ENCODE results near the gene PGM1.
"Not testable (repeated sequence)": the region's sequence is repeated elsewhere in the genome, so short reads cannot be mapped to it uniquely, and the experiment has no call there.

PGM1 gene

GRCh38 chr1:63593303-63593885 is at the start of gene PGM1:
PGM1 (plus strand) TSS chr1:63593411; CDS start chr1:63593489, 78 bp downstream.
- no peak for DNase-seq

DNA sequence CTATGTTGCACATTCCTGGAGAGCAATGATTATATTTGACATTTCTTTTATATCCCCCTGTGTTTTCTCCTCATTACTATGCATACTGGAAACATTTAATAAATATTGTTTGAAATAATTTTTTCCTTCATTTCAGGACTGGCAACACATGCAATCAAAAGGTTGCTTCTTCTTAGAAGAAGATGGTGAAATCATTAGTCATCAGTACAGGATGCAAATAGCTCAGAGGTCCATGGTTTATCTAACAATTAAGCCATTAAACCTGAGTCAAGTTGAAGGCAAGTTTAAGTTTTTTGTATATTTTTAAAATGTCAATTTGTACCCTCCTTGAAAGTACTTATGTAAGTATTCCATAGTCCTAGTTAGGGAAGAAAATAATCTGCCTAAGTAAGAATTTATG is 47.4 kb upstream of the PGM1 start:
- no peak for DNase-seq

GRCh38 chr1:63547621-63548294 is 45.5 kb upstream of the PGM1 start:
- DNase-seq = no peak

- no peak for DNase-seq
Observed at GRCh38 chr1:63548303-63548702, 44.9 kb upstream of the PGM1 start.

GRCh38 chr1:63548877-63549276 is 44.3 kb upstream of the PGM1 start:
- DNase-seq = no peak

DNA sequence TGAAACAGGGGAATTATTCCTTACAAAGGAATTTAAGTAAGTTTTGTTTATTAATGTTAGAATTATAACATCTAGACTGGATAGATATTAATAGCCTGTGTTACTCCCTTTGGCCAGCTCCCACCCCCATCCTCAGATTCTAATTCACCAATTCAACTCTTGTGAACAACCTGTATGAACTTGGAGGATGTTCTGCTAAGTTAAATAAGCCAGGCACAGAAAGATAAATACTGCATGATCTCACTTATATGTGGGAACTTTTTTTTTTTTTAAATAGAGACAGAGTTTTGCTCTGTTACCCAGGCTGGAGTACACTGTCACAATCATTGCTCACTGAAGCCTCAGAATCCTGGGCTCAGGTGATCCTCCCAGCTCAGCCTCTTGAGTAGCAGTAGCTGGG is 37.7 kb upstream of the PGM1 start:
- no peak for DNase-seq

DNA sequence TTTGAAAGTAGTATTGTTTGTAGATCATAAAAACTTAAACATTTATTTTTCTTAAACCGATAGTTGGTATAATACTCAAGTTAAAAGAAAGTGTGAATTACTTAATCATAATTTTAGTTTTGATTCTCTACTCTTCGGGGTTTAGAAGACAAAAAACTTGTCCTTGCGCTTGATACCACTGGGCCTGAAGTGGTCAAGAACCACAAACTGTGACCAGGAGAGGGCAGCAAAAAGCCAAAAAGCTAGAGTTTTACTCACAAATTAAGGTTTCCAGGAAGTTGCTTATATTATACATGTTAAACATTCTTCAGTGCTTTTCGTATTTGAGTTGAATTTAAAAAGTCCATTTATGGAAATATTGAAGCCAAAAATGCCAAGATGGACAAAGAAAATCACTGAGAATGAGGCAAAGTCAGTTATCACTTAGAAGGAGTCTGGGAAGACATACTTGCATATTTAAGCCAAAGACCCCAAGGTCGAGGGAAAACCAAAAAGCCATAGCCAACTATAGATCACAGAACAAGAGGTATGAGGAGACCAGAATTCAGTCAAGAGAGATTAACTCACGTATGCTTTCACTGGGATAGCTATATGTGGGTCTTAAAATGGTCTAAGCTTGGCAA is 35.7 kb upstream of the PGM1 start:
- no peak for DNase-seq

GRCh38 chr1:63559357-63559756 is 33.9 kb upstream of the PGM1 start:
- DNase-seq = no peak

DNA sequence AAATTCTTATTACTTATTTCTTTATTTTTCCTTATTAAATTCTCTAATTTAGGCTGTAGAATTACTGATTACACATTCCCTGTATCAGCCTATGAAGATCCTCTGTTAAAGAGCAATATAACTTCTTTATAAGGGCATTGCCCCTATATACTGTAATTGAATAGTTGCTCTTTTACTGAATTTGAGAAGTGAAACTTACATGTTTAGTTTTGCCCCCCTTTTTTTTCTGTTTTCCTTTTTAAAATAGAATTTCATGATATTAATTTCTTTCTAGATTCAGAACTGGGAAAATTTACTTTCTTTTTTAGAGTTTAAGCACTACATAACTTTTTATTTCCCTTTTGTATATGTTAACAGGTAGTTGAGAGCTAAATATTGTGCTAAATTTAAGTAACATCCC is 29.5 kb upstream of the PGM1 start:
- DNase-seq = no peak

- no peak for DNase-seq
Observed at GRCh38 chr1:63569068-63569467, 24.1 kb upstream of the PGM1 start.

DNA sequence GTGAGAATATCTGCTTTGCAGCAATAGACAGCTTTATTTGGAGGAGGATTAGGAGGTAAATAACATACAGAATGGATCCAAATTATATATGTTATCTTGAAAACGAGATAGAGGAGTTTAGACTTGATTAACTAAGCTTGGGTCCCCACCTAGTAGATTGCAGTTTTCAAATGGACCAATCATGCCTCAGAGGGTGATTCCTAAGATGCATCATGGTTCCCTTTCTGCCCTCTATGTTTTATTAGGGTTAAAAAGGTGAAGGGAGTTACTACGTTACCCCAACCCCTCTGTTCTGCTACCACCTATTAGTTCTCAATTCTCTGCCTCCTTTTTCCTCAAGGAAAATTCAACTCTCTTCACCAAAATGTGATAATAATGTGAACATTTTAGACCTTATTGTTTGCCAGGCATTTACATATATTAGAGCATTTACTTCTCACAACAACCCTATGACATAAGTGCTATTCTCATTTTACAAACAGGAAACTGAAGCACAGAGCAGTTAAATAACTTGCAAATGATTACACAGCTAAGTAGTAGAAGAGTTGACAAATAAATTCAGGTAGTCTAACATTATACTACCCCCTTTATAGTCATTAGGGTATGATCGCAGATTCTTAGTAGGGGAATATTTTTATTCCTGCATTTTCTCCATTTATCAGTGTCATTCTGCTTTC is 23.4 kb upstream of the PGM1 start:
- no peak for DNase-seq

DNA sequence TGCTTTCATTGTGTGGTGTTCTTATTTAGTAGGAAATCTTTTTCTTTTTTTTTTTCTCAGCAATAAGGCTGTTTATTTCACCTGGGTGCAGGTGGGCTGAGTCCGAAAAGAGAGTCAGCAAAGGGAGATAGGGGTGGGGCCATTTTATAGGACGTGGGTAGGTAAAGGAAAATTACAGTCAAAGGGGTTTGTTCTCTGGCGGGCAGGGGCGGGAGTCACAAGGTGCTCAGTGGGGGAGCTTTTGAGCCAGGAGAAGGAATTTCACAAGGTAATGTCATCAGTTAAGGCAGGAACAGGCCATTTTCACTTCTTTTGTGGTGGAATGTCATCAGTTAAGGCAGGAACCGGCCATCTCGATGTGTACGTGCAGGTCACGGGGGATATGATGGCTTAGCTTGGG is 20.5 kb upstream of the PGM1 start:
- not testable (repeated sequence) for DNase-seq

GRCh38 chr1:63574203-63574796 is 18.9 kb upstream of the PGM1 start:
- DNase-seq = not testable (repeated sequence)

GRCh38 chr1:63575340-63575826 is 17.8 kb upstream of the PGM1 start:
- DNase-seq = no peak

GRCh38 chr1:63586326-63586725 is 6.9 kb upstream of the PGM1 start:
- DNase-seq = not testable (repeated sequence)

GRCh38 chr1:63590166-63590560 is 3.0 kb upstream of the PGM1 start:
- no peak for DNase-seq

DNA sequence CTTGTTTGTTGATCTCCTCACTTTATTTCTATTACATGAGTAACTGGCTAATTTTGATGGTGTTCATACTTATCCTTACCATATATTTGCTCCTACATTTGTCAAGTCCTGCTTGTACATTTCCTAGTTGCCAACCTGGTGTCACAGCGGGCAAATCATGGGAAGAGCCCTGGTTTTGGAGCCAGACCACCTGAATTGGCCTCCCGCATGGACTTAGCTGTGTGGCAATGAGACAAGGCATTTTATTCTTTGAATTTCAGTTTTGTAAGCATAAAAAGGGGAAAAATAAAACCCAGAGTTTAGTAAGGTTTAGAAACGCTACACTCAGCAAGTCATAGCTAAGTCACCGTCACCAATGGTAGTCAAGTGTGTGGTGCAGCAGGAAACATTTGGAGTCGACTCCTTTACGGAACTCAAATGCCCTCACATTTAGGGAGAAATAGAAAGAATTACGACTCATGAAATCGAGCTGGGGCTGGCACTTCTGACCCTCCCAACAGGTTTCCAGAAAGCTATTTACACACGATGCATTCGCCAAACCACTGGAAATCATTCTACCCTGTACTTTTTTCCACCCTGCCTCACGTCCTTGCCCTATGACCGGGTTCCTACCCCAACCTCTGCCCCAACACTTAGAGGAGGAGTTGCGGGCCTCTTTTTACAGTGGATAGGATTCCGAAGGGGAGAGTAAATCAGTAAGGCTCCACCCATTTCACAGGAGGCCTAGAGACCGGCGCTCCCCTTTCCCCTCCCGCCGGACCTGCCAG is 492 bp upstream of the PGM1 start:
- DNase-seq = no peak

- no peak for DNase-seq
Observed at GRCh38 chr1:63593886-63594605, 835 bp downstream of the PGM1 start.

- no peak for DNase-seq
Observed at GRCh38 chr1:63595435-63595834, 2.2 kb downstream of the PGM1 start.

GRCh38 chr1:63599799-63600198 is 6.6 kb downstream of the PGM1 start:
- no peak for DNase-seq

DNA sequence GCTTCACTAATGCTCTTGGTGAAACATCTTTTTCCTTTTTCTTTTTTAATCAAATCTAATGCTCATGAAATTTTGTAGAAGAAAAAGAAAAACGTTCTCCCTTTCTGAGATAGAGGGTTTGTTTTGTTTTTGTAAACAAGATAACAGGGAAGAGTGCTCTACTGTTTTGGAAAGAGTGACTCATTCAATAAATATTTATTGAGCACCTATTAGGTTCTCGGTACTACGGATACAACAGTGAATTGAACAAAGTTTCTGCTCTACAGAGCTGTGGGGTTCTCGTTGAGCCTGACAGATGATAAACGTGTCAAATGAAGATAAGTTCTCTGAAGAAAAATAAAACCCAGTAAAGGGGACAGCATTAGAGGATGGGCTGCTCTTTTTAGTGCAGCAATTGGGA is 7.0 kb downstream of the PGM1 start:
- no peak for DNase-seq

DNA sequence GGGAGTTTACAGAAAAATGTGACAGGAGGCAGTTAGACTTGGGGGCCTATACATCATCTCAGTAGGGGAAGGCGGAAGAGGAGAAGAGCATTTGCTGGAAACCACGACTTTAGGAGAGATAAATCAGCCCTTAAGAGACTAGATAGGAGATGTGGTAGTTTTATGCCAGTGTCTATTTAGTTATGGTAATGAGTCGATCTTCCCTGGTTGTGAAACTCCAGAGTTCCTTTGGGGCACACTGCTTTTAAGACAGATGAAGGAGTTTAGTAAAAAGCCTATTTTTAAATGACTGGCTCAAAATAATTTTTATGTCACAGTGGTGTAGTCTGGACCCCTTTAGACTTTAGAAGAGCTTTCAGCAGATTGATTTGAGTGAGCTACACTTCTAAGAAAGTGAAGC is 7.8 kb downstream of the PGM1 start:
- DNase-seq = no peak
